MG63 (cell line): ENCODE results near the gene RYR2. TPM values are rescaled to one million over a fixed set of nuclear protein-coding genes. Genes with fewer than 3 reads are reported as not detected.

Source experiments
- DNase-seq: peaks from one replicate; pipeline ENCODE4 v3.0.0-alpha.2; 2020
- H3K27me3 ChIP-seq: fragments of 250-450 bp; sonication (Bioruptor Pico); 2 replicates; pipeline ENCODE4 v1.5.1; 2020; ENCODE audit warnings: mild to moderate bottlenecking, moderate library complexity
- H3K36me3 ChIP-seq: fragments of 250-450 bp; sonication (Bioruptor Pico); 2 replicates; pipeline ENCODE4 v1.5.1; 2020; ENCODE audit warnings: mild to moderate bottlenecking, moderate library complexity
- H3K4me3 ChIP-seq: fragments of 250-450 bp; sonication (Bioruptor Pico); 2 replicates; pipeline ENCODE4 v1.5.1; 2020; ENCODE audit warnings: mild to moderate bottlenecking, moderate library complexity
- H3K9me3 ChIP-seq: fragments of 250-450 bp; sonication (Bioruptor Pico); 2 replicates; pipeline ENCODE4 v1.5.1; 2020; ENCODE audit warnings: mild to moderate bottlenecking, moderate library complexity
- total RNA-seq: library from RNA; depleted of rRNA; stranded (reverse); fragments of >200 nt; shearing (Covaris generic); gene quantifications from 2 replicates; pipeline ENCODE4 v1.2.3, GENCODE V29; 2014; ENCODE audit warnings: low replicate concordance

RYR2 gene
- total RNA-seq, 1 experiment from 2014 or later = 0.26 TPM

GRCh38 chr1:237191403-237191802 lies 149.4 kb downstream of the RYR2 start:
- Histone ChIP-seq H3K4me3 (no peak overlapping the region), H3K27me3 (no peaks in the 10 kb centered on the region), H3K36me3 (no peaks in the 10 kb centered on the region), H3K9me3 (no peaks in the 10 kb centered on the region; the same call in 1 of the 2 replicates)
- DNase-seq = no peak

- Histone ChIP-seq H3K27me3 (no peaks in the 10 kb centered on the region), H3K36me3 (no peaks in the 10 kb centered on the region), H3K4me3 (no peak overlapping the region), H3K9me3 (no peaks in the 10 kb centered on the region)
- DNase-seq = no peak
Observed at GRCh38 chr1:237197470-237198425, 155.8 kb downstream of the RYR2 start.

- H3K27me3 ChIP-seq = no peaks in the 10 kb centered on the region
- no peaks in the 10 kb centered on the region for H3K36me3 ChIP-seq
- H3K9me3 ChIP-seq = no peaks in the 10 kb centered on the region
- no peak overlapping the region for H3K4me3 ChIP-seq
- peak; percentile 4 for DNase-seq
Observed at GRCh38 chr1:237199026-237199425, 157.0 kb downstream of the RYR2 start.

GRCh38 chr1:237201155-237201554 lies 159.2 kb downstream of the RYR2 start:
- Histone ChIP-seq H3K36me3 (no peaks in the 10 kb centered on the region), H3K9me3 (no peaks in the 10 kb centered on the region), H3K4me3 (no peak overlapping the region), H3K27me3 (no peaks in the 10 kb centered on the region)
- no peak for DNase-seq

- no peak for DNase-seq
- H3K4me3 ChIP-seq = no peak overlapping the region
- no peaks in the 10 kb centered on the region for H3K9me3 ChIP-seq
- H3K36me3 ChIP-seq = no peaks in the 10 kb centered on the region
- no peaks in the 10 kb centered on the region for H3K27me3 ChIP-seq
Observed at GRCh38 chr1:237204841-237205240, 162.9 kb downstream of the RYR2 start.

- no peak overlapping the region for H3K4me3 ChIP-seq
- no peaks in the 10 kb centered on the region for H3K9me3 ChIP-seq
- DNase-seq = peak; percentile 90
- no peaks in the 10 kb centered on the region for H3K27me3 ChIP-seq
- H3K36me3 ChIP-seq = no peaks in the 10 kb centered on the region
Observed at GRCh38 chr1:237205400-237206064, 163.5 kb downstream of the RYR2 start.

- Histone ChIP-seq H3K4me3 (no peak overlapping the region), H3K27me3 (no peaks in the 10 kb centered on the region), H3K36me3 (no peaks in the 10 kb centered on the region), H3K9me3 (no peaks in the 10 kb centered on the region)
- no peak for DNase-seq
Observed at GRCh38 chr1:237206065-237206414, 164.1 kb downstream of the RYR2 start.

- Histone ChIP-seq H3K4me3 (no peak overlapping the region), H3K36me3 (no peaks in the 10 kb centered on the region), H3K27me3 (no peaks in the 10 kb centered on the region), H3K9me3 (no peaks in the 10 kb centered on the region)
- DNase-seq = no peak
Observed at GRCh38 chr1:237211031-237211430, 169.0 kb downstream of the RYR2 start.

GRCh38 chr1:237211540-237211939 lies 169.6 kb downstream of the RYR2 start:
- DNase-seq = no peak
- Histone ChIP-seq H3K27me3 (no peaks in the 10 kb centered on the region), H3K4me3 (no peak overlapping the region), H3K36me3 (no peaks in the 10 kb centered on the region), H3K9me3 (no peaks in the 10 kb centered on the region)

GRCh38 chr1:237219751-237220642 lies 178.0 kb downstream of the RYR2 start:
- no peaks in the 10 kb centered on the region for H3K27me3 ChIP-seq
- peak; percentile 14 for DNase-seq
- no peaks in the 10 kb centered on the region for H3K9me3 ChIP-seq
- no peak overlapping the region for H3K4me3 ChIP-seq
- no peaks in the 10 kb centered on the region for H3K36me3 ChIP-seq

GRCh38 chr1:237223419-237223818 lies 181.4 kb downstream of the RYR2 start:
- no peaks in the 10 kb centered on the region for H3K36me3 ChIP-seq
- no peak overlapping the region for H3K4me3 ChIP-seq
- no peak for DNase-seq
- no peaks in the 10 kb centered on the region for H3K9me3 ChIP-seq
- no peaks in the 10 kb centered on the region for H3K27me3 ChIP-seq

- Histone ChIP-seq H3K27me3 (no peaks in the 10 kb centered on the region), H3K4me3 (no peak overlapping the region), H3K36me3 (no peaks in the 10 kb centered on the region), H3K9me3 (no peaks in the 10 kb centered on the region)
- DNase-seq = no peak
Observed at GRCh38 chr1:237226177-237226944, 184.4 kb downstream of the RYR2 start.

- no peak for DNase-seq
- H3K36me3 ChIP-seq = no peaks in the 10 kb centered on the region
- H3K4me3 ChIP-seq = no peak overlapping the region
- H3K9me3 ChIP-seq = no peaks in the 10 kb centered on the region
- H3K27me3 ChIP-seq = no peaks in the 10 kb centered on the region; the same call in 1 of the 2 replicates
Observed at GRCh38 chr1:237227476-237227875, 185.5 kb downstream of the RYR2 start.

GRCh38 chr1:237228421-237228820 lies 186.4 kb downstream of the RYR2 start:
- no peaks in the 10 kb centered on the region for H3K36me3 ChIP-seq
- no peaks in the 10 kb centered on the region for H3K9me3 ChIP-seq
- DNase-seq = no peak
- H3K4me3 ChIP-seq = no peak overlapping the region
- H3K27me3 ChIP-seq = no peaks in the 10 kb centered on the region; the same call in 1 of the 2 replicates

- no peak for DNase-seq
- Histone ChIP-seq H3K36me3 (no peaks in the 10 kb centered on the region), H3K9me3 (no peaks in the 10 kb centered on the region), H3K4me3 (no peak overlapping the region), H3K27me3 (no peaks in the 10 kb centered on the region; the same call in 1 of the 2 replicates)
Observed at GRCh38 chr1:237229333-237229732, 187.3 kb downstream of the RYR2 start.

GRCh38 chr1:237232501-237232900 lies 190.5 kb downstream of the RYR2 start:
- no peaks in the 10 kb centered on the region for H3K36me3 ChIP-seq
- DNase-seq = no peak
- H3K27me3 ChIP-seq = no peaks in the 10 kb centered on the region; the same call in 1 of the 2 replicates
- no peak overlapping the region for H3K4me3 ChIP-seq
- no peaks in the 10 kb centered on the region for H3K9me3 ChIP-seq
